ENCODE results near the gene TNFRSF6B.

- no peak for TF ChIP-seq POLR2AphosphoS5 (IDR thresholded peaks at IDR 0.05; ENCODE audit: low read depth)
- no peak for TF ChIP-seq REST (IDR thresholded peaks at IDR 0.05; ENCODE audit: insufficient replicate concordance, low read depth)
- TF ChIP-seq CTCF (IDR thresholded peaks at IDR 0.05; ENCODE audit: insufficient read depth, low read length) = no peak
These were observed 8.9 kb upstream of the TNFRSF6B start for GRCh38 chr20:63687419-63688178.
